Esophagus squamous epithelium (tissue), 5 donors: ENCODE measurements around the gene ACSF3. TPM values are rescaled to one million over a fixed set of nuclear protein-coding genes. Genes with fewer than 3 reads are reported as not detected.

Experiments
- DNase-seq: peaks from one replicate; lab custom pipeline; 2025; lab: John Stamatoyannopoulos, UW
- H3K27ac ChIP-seq, 4 donors: fragments of 200-600 bp; sonication (generic); one replicate each; pipeline ENCODE4 v1.5.1; 2016 to 2019; ENCODE audit warnings: mild to moderate bottlenecking in 1 of 4
- H3K27me3 ChIP-seq, 4 donors: fragments of 200-600 bp; sonication (generic); 1 replicate in 3 of 4; 2 replicates in 1 of 4; pipeline versions ENCODE4 v1.5.1 to v1.6.0; 2017 to 2021; ENCODE audit warnings: antibody characterized with exemption in 1 of 4
- H3K36me3 ChIP-seq, 3 donors: fragments of 200-600 bp; sonication (generic); one replicate each; pipeline ENCODE4 v1.5.1; 2016 to 2019
- H3K4me1 ChIP-seq, 3 donors: fragments of 200-600 bp; sonication (generic); one replicate each; pipeline ENCODE4 v1.5.1; 2017 to 2019
- H3K4me3 ChIP-seq, 4 donors: fragments of 200-600 bp; sonication (generic); 1 replicate in 3 of 4; 2 replicates in 1 of 4; pipeline ENCODE4 v1.5.1; 2016 to 2019; ENCODE audit warnings: mild to moderate bottlenecking in 2 of 4, moderate library complexity in 1 of 4
- H3K9me3 ChIP-seq, 3 donors: fragments of 200-600 bp; sonication (generic); one replicate each; pipeline ENCODE4 v1.5.1; 2016 to 2019
- CTCF ChIP-seq, 6 experiments: fragments of 450-650 bp in 4 of 6; fragments of 200-600 bp in 2 of 6; sonication (generic) in 2 of 6; IDR thresholded peaks; one replicate each; pipeline ENCODE4 v1.5.1; 2016 to 2019; ENCODE audit warnings: antibody characterized with exemption in 6 of 6, mild to moderate bottlenecking in 4 of 6, moderate library complexity in 4 of 6
- POLR2A ChIP-seq, 4 donors: fragments of 450-650 bp; IDR thresholded peaks; one replicate each; pipeline ENCODE4 v1.6.1; 2017; ENCODE audit warnings: antibody characterized with exemption in 4 of 4, mild to moderate bottlenecking in 4 of 4, moderate library complexity in 3 of 4
- WGBS, 2 donors: methylation state at CpG; one replicate each; pipeline ENCODE4 v1.1.5; 2018; 5-methylcytosine and 5-hydroxymethylcytosine counted together
- intact Hi-C: fragments of 100-400 bp; cut with DNase I; formaldehyde crosslinking; loops from one replicate; pipeline ENCODE4 v1.15.0; 2022
- total RNA-seq, 4 donors: library from RNA; depleted of rRNA; stranded (reverse); fragments of >200 nt; gene quantifications; one replicate each; pipeline ENCODE4 v1.1.0, GENCODE V29; 2016
- donor health status: DM: yes; HTN: yes; CAD: no.

Gene ACSF3
- total RNA-seq, 4 donors from 2014 or later, result 15.1 to 21.1 (median 17.4) TPM

GRCh38 chr16:89078172-89078571 lies 15.5 kb upstream of the ACSF3 start:
- intact Hi-C loops, result no loop called here
- 78 to 86% methylated on average over 3 to 8 of the region's 8 CpGs for WGBS, 2 donors
- Histone ChIP-seq H3K9me3 (no peaks in the 10 kb centered on the region), H3K36me3 (no peaks in the 10 kb centered on the region), H3K27ac (no peak overlapping the region), H3K4me1 (no peaks in the 10 kb centered on the region), H3K4me3 (no peak overlapping the region), H3K27me3 (peaks cover 0 to 7% (median 0%) of the 10 kb centered on the region in 4 donors)
- TF ChIP-seq CTCF (IDR thresholded peaks at IDR 0.05) (no peak), POLR2A (IDR thresholded peaks at IDR 0.05) (no peak)
- DNase-seq, result no peak

- H3K27ac ChIP-seq, result no peak overlapping the region
- intact Hi-C loops, result no loop called here
- H3K9me3 ChIP-seq, result no peaks in the 10 kb centered on the region
- H3K4me1 ChIP-seq, result no peaks in the 10 kb centered on the region
- no peaks in the 10 kb centered on the region for H3K36me3 ChIP-seq
- WGBS, 2 donors, result 80 to 86% methylated on average over 3 to 16 of the region's 19 CpGs
- no peak overlapping the region for H3K4me3 ChIP-seq
- TF ChIP-seq POLR2A (IDR thresholded peaks at IDR 0.05), result no peak
- TF ChIP-seq CTCF (IDR thresholded peaks at IDR 0.05), result no peak
- no peak for DNase-seq
- H3K27me3 ChIP-seq, result peaks cover 0 to 3% (median 0%) of the 10 kb centered on the region in 4 donors
Observed at GRCh38 chr16:89079434-89079980, 14.1 kb upstream of the ACSF3 start.

GRCh38 chr16:89080196-89080853 lies 13.3 kb upstream of the ACSF3 start:
- no peak for DNase-seq
- Histone ChIP-seq H3K36me3 (no peaks in the 10 kb centered on the region), H3K9me3 (no peaks in the 10 kb centered on the region), H3K27ac (no peak overlapping the region), H3K4me3 (no peak overlapping the region), H3K27me3 (peaks cover 0 to 9% (median 0%) of the 10 kb centered on the region in 4 donors), H3K4me1 (no peaks in the 10 kb centered on the region)
- TF ChIP-seq CTCF (IDR thresholded peaks at IDR 0.05), result no peak
- TF ChIP-seq POLR2A (IDR thresholded peaks at IDR 0.05), result no peak
- intact Hi-C loops, result no loop called here
- WGBS, 2 donors, result 87 to 98% methylated on average over 10 to 19 of the region's 33 CpGs

- Histone ChIP-seq H3K4me1 (no peaks in the 10 kb centered on the region), H3K27ac (no peak overlapping the region), H3K4me3 (no peak overlapping the region), H3K9me3 (no peaks in the 10 kb centered on the region), H3K36me3 (no peaks in the 10 kb centered on the region), H3K27me3 (peaks cover 0 to 21% (median 0%) of the 10 kb centered on the region in 4 donors)
- no peak for DNase-seq
- TF ChIP-seq POLR2A (IDR thresholded peaks at IDR 0.05) (no peak), CTCF (IDR thresholded peaks at IDR 0.05) (no peak)
- intact Hi-C loops, result no loop called here
- 81 to 83% methylated on average over 11 to 12 of the region's 13 CpGs for WGBS, 2 donors
Observed at GRCh38 chr16:89081556-89081955, 12.1 kb upstream of the ACSF3 start.

- no peak for DNase-seq
- peaks cover 0 to 47% (median 0%) of the 10 kb centered on the region in 4 donors for H3K27me3 ChIP-seq
- no peak overlapping the region for H3K4me3 ChIP-seq
- H3K4me1 ChIP-seq, result no peaks in the 10 kb centered on the region
- 58 to 66% methylated on average over 10 to 11 of the region's 12 CpGs for WGBS, 2 donors
- H3K36me3 ChIP-seq, result no peaks in the 10 kb centered on the region
- TF ChIP-seq CTCF (IDR thresholded peaks at IDR 0.05) (no peak), POLR2A (IDR thresholded peaks at IDR 0.05) (no peak)
- intact Hi-C loops, result no loop called here
- no peak overlapping the region for H3K27ac ChIP-seq
- no peaks in the 10 kb centered on the region for H3K9me3 ChIP-seq
Observed at GRCh38 chr16:89084411-89084810, 9.2 kb upstream of the ACSF3 start.
